GM23338 (cell line): ENCODE measurements around the gene DCAF17. TPM values are rescaled to one million over a fixed set of nuclear protein-coding genes. Genes with fewer than 3 reads are reported as not detected.

Experiments used
- ATAC-seq: fragments of 200-7000 bp; cut with Tn5 transposase; 3 replicates; pipeline ENCODE4 v1.9.1; 2020
- DNase-seq: peaks from one replicate; pipeline ENCODE4 v3.0.0-alpha.2; 2015; ENCODE audit warnings: low spot score
- H2AFZ ChIP-seq: fragments of 200-600 bp; sonication (generic); 2 replicates; pipeline ENCODE4 v1.8.0; 2016; ENCODE audit warnings: antibody characterized with exemption, mild to moderate bottlenecking, moderate library complexity
- H3F3A ChIP-seq: fragments of 200-600 bp; sonication (generic); replicated peaks from 2 replicates; pipeline ENCODE4 v1.8.0; 2017; ENCODE audit warnings: antibody characterized with exemption, mixed run types, low read depth
- H3K27ac ChIP-seq: fragments of 200-600 bp; sonication (generic); 2 replicates; pipeline ENCODE4 v1.6.1; 2016; ENCODE audit warnings: low read depth
- H3K27me3 ChIP-seq: fragments of 200-600 bp; sonication (generic); 2 replicates; pipeline ENCODE4 v1.8.0; 2016; ENCODE audit warnings: mild to moderate bottlenecking, mixed run types, moderate library complexity; ENCODE audit not compliant: insufficient read depth
- H3K36me3 ChIP-seq: fragments of 200-600 bp; sonication (generic); 2 replicates; pipeline ENCODE4 v1.8.0; 2016; ENCODE audit warnings: mild to moderate bottlenecking; ENCODE audit not compliant: insufficient read depth
- H3K4me1 ChIP-seq: fragments of 200-600 bp; sonication (generic); 2 replicates; pipeline ENCODE4 v1.8.0; 2016; ENCODE audit warnings: mild to moderate bottlenecking, moderate library complexity; ENCODE audit not compliant: insufficient read depth
- H3K4me2 ChIP-seq: fragments of 200-600 bp; sonication (generic); 2 replicates; pipeline ENCODE4 v1.7.1; 2017; ENCODE audit warnings: mixed run types
- H3K4me3 ChIP-seq: fragments of 200-600 bp; sonication (generic); 2 replicates; pipeline ENCODE4 v1.6.1; 2016; ENCODE audit warnings: mixed run types
- H3K79me2 ChIP-seq: fragments of 200-600 bp; sonication (generic); replicated peaks from 2 replicates; pipeline ENCODE4 v1.8.0; 2017; ENCODE audit warnings: mild to moderate bottlenecking; ENCODE audit not compliant: insufficient read depth
- H3K9me2 ChIP-seq: fragments of 200-600 bp; sonication (generic); 2 replicates; pipeline ENCODE4 v1.8.0; 2017; ENCODE audit not compliant: insufficient read depth
- H4K20me1 ChIP-seq: fragments of 200-600 bp; sonication (generic); replicated peaks from 2 replicates; pipeline ENCODE4 v1.8.0; 2017; ENCODE audit warnings: mild to moderate bottlenecking; ENCODE audit not compliant: insufficient read depth
- H3K27ac Mint-ChIP-seq: 2 replicates; pipeline ENCODE4 v1.8.0; 2020; ENCODE audit warnings: inconsistent platforms, mild to moderate bottlenecking, moderate library complexity, mixed read lengths
- H3K27me3 Mint-ChIP-seq: 3 replicates; pipeline ENCODE4 v1.8.0; 2022; ENCODE audit warnings: low read depth, mild to moderate bottlenecking, moderate library complexity, mixed read lengths, inconsistent platforms; ENCODE audit not compliant: insufficient read depth, poor library complexity
- H3K36me3 Mint-ChIP-seq: 3 replicates; pipeline ENCODE4 v1.8.0; 2021; ENCODE audit warnings: low read depth, mild to moderate bottlenecking, inconsistent platforms, moderate library complexity, mixed read lengths
- H3K4me1 Mint-ChIP-seq: 3 replicates; pipeline ENCODE4 v1.8.0; 2020; ENCODE audit warnings: mild to moderate bottlenecking, inconsistent platforms, mixed read lengths
- H3K4me3 Mint-ChIP-seq: 3 replicates; pipeline ENCODE4 v1.8.0; 2021; ENCODE audit warnings: moderate library complexity, mild to moderate bottlenecking, inconsistent platforms, mixed read lengths
- H3K9me3 Mint-ChIP-seq: 3 replicates; pipeline ENCODE4 v1.8.0; 2020; ENCODE audit warnings: moderate library complexity, mild to moderate bottlenecking, inconsistent platforms, mixed read lengths
- CREB1 ChIP-seq: fragments of 250-450 bp; sonication (Bioruptor Pico); IDR thresholded peaks from 2 replicates; pipeline ENCODE4 v1.5.0; 2020; ENCODE audit warnings: low read depth, mild to moderate bottlenecking, moderate library complexity
- EZH2 ChIP-seq: fragments of 200-600 bp; sonication (generic); IDR thresholded peaks from one replicate; pipeline ENCODE4 v1.8.0; 2017; ENCODE audit warnings: antibody characterized with exemption, mild to moderate bottlenecking, low read depth; ENCODE audit not compliant: unreplicated experiment
- EZH2phosphoT487 ChIP-seq: fragments of 200-600 bp; sonication (generic); IDR thresholded peaks from one replicate; pipeline ENCODE4 v1.8.1; 2018; ENCODE audit warnings: antibody characterized with exemption; ENCODE audit not compliant: unreplicated experiment
- JUNB ChIP-seq: IDR thresholded peaks from one replicate; pipeline ENCODE4 v1.6.1; 2016; ENCODE audit warnings: antibody characterized with exemption; ENCODE audit not compliant: unreplicated experiment
- NANOG ChIP-seq: IDR thresholded peaks from 2 replicates; pipeline ENCODE4 v1.6.1; 2016; ENCODE audit warnings: antibody characterized with exemption, borderline replicate concordance
- POLR2AphosphoS5 ChIP-seq: IDR thresholded peaks from 2 replicates; pipeline ENCODE4 v1.6.1; 2016; ENCODE audit warnings: antibody characterized with exemption, low read depth
- STAT1 ChIP-seq: IDR thresholded peaks from one replicate; pipeline ENCODE4 v1.6.1; 2016; ENCODE audit warnings: antibody characterized with exemption; ENCODE audit not compliant: unreplicated experiment
- ZNF114 ChIP-seq: fragments of 250-450 bp; sonication (Bioruptor Pico); IDR thresholded peaks from 2 replicates; pipeline ENCODE4 v1.5.0; 2020; ENCODE audit warnings: mild to moderate bottlenecking, moderate library complexity
- ZNF331 ChIP-seq: fragments of 250-450 bp; sonication (Bioruptor Pico); IDR thresholded peaks from 2 replicates; pipeline ENCODE4 v1.5.0; 2020; ENCODE audit warnings: low read depth, mild to moderate bottlenecking, moderate library complexity
- polyA plus RNA-seq: library from polyadenylated mRNA; unstranded; fragments of >200 nt; fragmentation: Nextera tagmentation; extraction: Ambion mirVana; gene quantifications from 2 replicates; pipeline ENCODE4 v1.2.1, GENCODE V29; 2016
- total RNA-seq: library from RNA; depleted of rRNA; stranded (reverse); fragments of >200 nt; shearing (Covaris generic); gene quantifications from 2 replicates; pipeline ENCODE4 v1.2.3, GENCODE V29; 2014
- TF ChIP-seq, protein P1 (sequence below): IDR thresholded peaks from 2 replicates; pipeline ENCODE4 v1.6.1; 2016; ENCODE audit warnings: antibody characterized with exemption
- TF ChIP-seq, protein P2 (sequence below), 2 experiments: fragments of 200-600 bp in 1 of 2; sonication (generic) in 1 of 2; conservative IDR thresholded peaks; 2 replicates each; pipeline versions ENCODE4 v1.5.1 to v1.6.1; 2016 to 2017; ENCODE audit warnings: antibody characterized with exemption in 2 of 2, low read depth in 2 of 2, mild to moderate bottlenecking in 2 of 2, moderate library complexity in 1 of 2
- TF ChIP-seq, protein P3 (sequence below): fragments of 250-450 bp; sonication (Bioruptor Pico); IDR thresholded peaks from 2 replicates; pipeline ENCODE4 v1.5.0; 2020; ENCODE audit warnings: mild to moderate bottlenecking, moderate library complexity
- TF ChIP-seq, protein P4 (sequence below): IDR thresholded peaks from one replicate; pipeline ENCODE4 v1.6.1; 2018; ENCODE audit warnings: antibody characterized with exemption; ENCODE audit not compliant: unreplicated experiment

DCAF17 gene
- total and polyA plus RNA-seq, 2 experiments from 2014 or later: 11.0 to 37.3 TPM

DNA sequence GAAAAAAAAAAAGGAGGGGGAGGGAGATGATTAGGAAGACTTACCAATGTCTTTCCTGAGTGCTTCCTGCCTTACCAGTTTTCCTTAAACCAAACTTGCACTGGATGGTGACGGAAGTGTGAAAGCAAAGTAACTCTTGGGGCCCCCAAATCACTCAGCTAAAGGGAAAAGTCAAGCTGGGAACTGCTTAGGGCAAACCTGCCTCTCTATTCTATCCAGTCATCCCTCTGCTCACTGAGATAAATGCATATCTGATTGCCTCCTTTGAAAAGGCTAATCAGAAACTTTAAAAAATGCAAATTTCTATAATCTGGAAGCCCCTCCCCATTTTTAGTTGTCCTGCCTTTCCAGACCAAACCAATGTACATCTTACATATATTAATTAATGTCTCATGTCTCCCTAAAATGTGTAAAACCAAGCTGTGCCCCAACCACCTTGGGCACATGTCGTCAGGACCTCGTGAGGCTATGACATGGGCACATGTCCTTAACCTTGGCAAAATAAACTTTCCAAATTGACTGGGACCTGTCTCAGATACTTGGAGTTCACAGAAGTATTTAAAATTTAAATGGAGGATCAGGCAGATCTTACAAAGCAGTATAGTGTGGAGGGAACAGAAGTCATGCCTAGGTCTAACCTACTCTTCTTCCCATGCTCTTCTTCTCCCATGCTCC, 81.0 kb downstream of the DCAF17 start:
- Mint-ChIP-seq H3K27ac (no peak overlapping the region), H3K4me3 (no peak overlapping the region), H3K4me1 (peaks cover 12% of the 10 kb centered on the region), H3K9me3 (no peaks in the 10 kb centered on the region; the same call in 2 of the 3 replicates), H3K36me3 (no peaks in the 10 kb centered on the region), H3K27me3 (peaks cover 5% of the 10 kb centered on the region)
- Histone ChIP-seq H3K27ac (no peak overlapping the region), H3K79me2 (no peaks in the 10 kb centered on the region), H3K27me3 (no peaks in the 10 kb centered on the region), H2AFZ (no peak overlapping the region), H3F3A (no peaks in the 10 kb centered on the region), H4K20me1 (no peaks in the 10 kb centered on the region), H3K4me1 (no peaks in the 10 kb centered on the region), H3K4me2 (no peak overlapping the region), H3K4me3 (no peak overlapping the region), H3K36me3 (no peaks in the 10 kb centered on the region), H3K9me2 (peaks cover 4% of the 10 kb centered on the region)
- no peak for DNase-seq
- no peak for TF ChIP-seq EZH2phosphoT487
- TF ChIP-seq, protein P1, sequence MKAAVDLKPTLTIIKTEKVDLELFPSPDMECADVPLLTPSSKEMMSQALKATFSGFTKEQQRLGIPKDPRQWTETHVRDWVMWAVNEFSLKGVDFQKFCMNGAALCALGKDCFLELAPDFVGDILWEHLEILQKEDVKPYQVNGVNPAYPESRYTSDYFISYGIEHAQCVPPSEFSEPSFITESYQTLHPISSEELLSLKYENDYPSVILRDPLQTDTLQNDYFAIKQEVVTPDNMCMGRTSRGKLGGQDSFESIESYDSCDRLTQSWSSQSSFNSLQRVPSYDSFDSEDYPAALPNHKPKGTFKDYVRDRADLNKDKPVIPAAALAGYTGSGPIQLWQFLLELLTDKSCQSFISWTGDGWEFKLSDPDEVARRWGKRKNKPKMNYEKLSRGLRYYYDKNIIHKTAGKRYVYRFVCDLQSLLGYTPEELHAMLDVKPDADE: no peak
- TF ChIP-seq STAT1: no peak
- TF ChIP-seq EZH2: no peak
- TF ChIP-seq POLR2AphosphoS5: no peak
- TF ChIP-seq, protein P2, sequence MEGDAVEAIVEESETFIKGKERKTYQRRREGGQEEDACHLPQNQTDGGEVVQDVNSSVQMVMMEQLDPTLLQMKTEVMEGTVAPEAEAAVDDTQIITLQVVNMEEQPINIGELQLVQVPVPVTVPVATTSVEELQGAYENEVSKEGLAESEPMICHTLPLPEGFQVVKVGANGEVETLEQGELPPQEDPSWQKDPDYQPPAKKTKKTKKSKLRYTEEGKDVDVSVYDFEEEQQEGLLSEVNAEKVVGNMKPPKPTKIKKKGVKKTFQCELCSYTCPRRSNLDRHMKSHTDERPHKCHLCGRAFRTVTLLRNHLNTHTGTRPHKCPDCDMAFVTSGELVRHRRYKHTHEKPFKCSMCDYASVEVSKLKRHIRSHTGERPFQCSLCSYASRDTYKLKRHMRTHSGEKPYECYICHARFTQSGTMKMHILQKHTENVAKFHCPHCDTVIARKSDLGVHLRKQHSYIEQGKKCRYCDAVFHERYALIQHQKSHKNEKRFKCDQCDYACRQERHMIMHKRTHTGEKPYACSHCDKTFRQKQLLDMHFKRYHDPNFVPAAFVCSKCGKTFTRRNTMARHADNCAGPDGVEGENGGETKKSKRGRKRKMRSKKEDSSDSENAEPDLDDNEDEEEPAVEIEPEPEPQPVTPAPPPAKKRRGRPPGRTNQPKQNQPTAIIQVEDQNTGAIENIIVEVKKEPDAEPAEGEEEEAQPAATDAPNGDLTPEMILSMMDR (conservative IDR thresholded peaks at IDR 0.05; ENCODE audit: low read depth in 2 of 2): no peak
- no peak for TF ChIP-seq JUNB
- no peak for TF ChIP-seq ZNF331 (CRISPR knock-in tag)
- TF ChIP-seq, protein P3, sequence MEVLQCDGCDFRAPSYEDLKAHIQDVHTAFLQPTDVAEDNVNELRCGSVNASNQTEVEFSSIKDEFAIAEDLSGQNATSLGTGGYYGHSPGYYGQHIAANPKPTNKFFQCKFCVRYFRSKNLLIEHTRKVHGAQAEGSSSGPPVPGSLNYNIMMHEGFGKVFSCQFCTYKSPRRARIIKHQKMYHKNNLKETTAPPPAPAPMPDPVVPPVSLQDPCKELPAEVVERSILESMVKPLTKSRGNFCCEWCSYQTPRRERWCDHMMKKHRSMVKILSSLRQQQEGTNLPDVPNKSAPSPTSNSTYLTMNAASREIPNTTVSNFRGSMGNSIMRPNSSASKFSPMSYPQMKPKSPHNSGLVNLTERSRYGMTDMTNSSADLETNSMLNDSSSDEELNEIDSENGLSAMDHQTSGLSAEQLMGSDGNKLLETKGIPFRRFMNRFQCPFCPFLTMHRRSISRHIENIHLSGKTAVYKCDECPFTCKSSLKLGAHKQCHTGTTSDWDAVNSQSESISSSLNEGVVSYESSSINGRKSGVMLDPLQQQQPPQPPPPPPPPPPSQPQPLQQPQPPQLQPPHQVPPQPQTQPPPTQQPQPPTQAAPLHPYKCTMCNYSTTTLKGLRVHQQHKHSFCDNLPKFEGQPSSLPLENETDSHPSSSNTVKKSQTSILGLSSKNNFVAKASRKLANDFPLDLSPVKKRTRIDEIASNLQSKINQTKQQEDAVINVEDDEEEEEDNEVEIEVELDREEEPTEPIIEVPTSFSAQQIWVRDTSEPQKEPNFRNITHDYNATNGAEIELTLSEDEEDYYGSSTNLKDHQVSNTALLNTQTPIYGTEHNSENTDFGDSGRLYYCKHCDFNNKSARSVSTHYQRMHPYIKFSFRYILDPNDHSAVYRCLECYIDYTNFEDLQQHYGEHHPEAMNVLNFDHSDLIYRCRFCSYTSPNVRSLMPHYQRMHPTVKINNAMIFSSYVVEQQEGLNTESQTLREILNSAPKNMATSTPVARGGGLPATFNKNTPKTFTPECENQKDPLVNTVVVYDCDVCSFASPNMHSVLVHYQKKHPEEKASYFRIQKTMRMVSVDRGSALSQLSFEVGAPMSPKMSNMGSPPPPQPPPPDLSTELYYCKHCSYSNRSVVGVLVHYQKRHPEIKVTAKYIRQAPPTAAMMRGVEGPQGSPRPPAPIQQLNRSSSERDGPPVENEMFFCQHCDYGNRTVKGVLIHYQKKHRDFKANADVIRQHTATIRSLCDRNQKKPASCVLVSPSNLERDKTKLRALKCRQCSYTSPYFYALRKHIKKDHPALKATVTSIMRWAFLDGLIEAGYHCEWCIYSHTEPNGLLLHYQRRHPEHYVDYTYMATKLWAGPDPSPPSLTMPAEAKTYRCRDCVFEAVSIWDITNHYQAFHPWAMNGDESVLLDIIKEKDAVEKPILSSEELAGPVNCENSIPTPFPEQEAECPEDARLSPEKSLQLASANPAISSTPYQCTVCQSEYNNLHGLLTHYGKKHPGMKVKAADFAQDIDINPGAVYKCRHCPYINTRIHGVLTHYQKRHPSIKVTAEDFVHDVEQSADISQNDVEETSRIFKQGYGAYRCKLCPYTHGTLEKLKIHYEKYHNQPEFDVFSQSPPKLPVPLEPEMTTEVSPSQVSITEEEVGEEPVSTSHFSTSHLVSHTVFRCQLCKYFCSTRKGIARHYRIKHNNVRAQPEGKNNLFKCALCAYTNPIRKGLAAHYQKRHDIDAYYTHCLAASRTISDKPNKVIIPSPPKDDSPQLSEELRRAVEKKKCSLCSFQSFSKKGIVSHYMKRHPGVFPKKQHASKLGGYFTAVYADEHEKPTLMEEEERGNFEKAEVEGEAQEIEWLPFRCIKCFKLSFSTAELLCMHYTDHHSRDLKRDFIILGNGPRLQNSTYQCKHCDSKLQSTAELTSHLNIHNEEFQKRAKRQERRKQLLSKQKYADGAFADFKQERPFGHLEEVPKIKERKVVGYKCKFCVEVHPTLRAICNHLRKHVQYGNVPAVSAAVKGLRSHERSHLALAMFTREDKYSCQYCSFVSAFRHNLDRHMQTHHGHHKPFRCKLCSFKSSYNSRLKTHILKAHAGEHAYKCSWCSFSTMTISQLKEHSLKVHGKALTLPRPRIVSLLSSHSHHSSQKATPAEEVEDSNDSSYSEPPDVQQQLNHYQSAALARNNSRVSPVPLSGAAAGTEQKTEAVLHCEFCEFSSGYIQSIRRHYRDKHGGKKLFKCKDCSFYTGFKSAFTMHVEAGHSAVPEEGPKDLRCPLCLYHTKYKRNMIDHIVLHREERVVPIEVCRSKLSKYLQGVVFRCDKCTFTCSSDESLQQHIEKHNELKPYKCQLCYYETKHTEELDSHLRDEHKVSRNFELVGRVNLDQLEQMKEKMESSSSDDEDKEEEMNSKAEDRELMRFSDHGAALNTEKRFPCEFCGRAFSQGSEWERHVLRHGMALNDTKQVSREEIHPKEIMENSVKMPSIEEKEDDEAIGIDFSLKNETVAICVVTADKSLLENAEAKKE (CRISPR knock-in tag): no peak
- no peak for TF ChIP-seq ZNF114
- no peak for TF ChIP-seq NANOG
- TF ChIP-seq CREB1: no peak
- TF ChIP-seq, protein P4, sequence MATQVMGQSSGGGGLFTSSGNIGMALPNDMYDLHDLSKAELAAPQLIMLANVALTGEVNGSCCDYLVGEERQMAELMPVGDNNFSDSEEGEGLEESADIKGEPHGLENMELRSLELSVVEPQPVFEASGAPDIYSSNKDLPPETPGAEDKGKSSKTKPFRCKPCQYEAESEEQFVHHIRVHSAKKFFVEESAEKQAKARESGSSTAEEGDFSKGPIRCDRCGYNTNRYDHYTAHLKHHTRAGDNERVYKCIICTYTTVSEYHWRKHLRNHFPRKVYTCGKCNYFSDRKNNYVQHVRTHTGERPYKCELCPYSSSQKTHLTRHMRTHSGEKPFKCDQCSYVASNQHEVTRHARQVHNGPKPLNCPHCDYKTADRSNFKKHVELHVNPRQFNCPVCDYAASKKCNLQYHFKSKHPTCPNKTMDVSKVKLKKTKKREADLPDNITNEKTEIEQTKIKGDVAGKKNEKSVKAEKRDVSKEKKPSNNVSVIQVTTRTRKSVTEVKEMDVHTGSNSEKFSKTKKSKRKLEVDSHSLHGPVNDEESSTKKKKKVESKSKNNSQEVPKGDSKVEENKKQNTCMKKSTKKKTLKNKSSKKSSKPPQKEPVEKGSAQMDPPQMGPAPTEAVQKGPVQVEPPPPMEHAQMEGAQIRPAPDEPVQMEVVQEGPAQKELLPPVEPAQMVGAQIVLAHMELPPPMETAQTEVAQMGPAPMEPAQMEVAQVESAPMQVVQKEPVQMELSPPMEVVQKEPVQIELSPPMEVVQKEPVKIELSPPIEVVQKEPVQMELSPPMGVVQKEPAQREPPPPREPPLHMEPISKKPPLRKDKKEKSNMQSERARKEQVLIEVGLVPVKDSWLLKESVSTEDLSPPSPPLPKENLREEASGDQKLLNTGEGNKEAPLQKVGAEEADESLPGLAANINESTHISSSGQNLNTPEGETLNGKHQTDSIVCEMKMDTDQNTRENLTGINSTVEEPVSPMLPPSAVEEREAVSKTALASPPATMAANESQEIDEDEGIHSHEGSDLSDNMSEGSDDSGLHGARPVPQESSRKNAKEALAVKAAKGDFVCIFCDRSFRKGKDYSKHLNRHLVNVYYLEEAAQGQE: no peak
- ATAC-seq: no peak
